Non-pigmented ciliary epithelial cell (primary cell): ENCODE results near the gene ARHGAP19.
A peak's percentile ranks its signal among the peaks of the same experiment; 100 is the strongest.

Experiments used
- DNase-seq: peaks from one replicate; pipeline ENCODE4 v3.0.0-alpha.2; 2010; ENCODE audit warnings: low read depth

ARHGAP19 gene

DNA sequence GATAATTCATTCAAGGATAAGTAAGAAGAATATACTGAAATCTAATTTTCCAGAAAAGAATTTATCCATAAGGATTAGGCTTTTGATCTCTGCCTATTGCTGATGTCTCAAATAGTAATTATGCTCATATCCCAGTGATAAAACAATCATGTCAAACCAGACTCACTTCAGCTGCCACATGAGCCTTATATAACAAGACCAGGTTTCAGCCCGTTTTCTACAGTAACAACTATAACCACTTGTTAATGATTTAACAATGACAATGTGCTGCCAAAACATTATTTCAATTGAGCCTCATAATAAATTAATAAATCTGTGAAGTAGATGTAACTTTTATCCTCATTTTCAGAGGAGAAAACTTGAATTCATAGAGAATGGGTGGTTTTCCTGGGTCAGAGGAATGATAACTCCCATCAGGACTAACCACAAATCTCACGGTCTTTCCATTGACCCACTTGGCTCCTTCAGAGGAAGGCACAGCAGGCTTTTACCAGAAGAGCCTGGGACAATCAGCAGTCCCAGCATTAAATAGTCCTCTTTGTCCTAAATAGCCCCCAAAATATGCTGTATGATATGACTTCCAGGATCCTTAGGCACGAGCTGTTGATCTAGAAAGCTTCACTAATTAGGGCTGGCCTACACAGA, 64.2 kb downstream of the ARHGAP19 start:
- no peak for DNase-seq

DNA sequence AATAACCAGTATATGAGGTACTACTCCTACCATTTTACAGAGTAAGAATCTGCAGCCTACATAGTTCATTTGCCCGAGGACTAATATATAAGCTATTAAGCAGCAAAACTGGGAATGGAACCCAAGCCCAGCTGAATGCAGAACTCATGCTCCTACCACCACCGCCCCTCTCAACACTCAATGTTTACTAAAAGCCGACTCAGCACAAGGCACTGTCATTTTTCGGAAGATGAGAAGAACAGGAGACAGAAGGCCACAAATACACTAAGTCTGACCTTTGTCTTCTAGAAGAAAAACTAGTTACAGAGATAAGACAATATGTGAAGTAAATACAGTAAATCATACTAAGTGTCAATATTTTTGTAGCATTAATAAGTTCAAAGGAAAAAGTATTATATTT, 66.0 kb downstream of the ARHGAP19 start:
- no peak for DNase-seq

DNA sequence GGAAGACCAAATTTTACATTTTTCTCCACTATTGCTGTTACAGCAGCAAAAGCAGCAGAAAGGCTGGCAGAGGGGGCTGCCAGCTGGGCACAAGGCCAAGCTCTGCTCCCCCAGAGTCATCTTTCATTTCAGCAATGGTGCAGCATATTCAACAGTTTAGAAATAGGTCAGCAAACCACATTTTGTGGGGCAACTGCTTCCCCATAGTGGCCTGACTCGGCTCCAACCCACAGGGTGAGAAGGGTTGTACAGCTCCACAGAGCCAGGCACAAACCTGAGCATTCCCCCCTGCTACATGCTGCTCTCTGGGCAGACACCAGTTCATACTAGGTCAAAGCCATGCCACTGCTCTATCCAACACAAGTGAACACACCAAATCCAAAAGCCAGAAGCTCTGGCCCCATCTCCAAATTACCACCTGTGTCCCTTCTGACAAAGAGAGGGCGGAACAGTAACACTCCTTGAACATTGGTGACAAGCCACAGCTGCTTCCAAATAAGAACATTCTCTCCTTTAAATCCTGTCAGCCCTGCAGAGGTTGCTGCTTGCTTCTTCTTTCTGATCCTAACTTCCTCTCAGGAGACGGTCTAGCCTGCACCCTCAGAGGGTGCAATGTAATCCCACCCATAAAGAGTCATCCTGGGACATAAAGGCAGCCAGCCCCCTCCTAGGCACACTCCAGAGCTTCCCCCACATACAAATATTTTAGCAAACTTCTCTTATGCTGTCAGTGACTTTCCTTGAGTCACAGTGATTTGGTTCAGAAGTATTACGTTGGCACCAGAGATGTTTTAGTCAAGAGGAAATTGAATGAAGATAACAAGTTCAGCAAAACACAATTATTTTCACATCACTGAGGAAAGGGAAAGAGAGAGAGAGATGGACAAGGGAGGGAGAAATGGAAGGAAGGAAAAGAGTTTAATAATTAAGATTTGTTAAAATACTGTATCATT, 67.7 kb downstream of the ARHGAP19 start:
- no peak for DNase-seq

DNA sequence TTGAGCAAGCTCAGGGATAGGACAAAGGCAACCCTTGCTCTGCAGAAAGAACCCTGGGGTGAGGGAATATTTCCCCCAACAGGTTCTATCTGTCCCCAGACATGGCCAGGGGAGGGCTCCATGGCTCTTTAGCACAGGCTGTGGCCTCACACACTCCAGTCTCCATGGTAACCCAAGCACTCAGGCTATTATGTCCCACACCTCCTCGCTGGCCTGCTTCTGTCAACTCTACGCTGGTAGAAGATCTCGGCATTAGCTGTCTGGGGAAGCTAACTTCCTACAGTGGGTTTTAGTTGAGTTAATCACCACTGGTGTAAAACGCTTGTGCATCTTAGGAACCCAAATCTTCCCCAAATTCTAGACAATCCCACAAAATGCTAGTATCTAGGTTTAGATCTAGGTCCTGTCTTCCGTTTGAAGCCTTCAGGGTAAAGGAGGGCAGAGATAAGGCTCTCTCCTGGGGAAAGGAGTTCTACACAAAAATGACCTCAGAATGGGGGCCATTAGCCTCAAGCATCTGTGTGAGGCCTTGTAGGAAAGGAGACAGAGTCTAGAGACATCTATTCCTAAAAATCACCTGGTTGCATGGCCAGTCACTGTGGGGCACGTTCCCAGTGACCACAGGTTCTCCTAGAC, 70.0 kb downstream of the ARHGAP19 start:
- DNase-seq: no peak

DNA sequence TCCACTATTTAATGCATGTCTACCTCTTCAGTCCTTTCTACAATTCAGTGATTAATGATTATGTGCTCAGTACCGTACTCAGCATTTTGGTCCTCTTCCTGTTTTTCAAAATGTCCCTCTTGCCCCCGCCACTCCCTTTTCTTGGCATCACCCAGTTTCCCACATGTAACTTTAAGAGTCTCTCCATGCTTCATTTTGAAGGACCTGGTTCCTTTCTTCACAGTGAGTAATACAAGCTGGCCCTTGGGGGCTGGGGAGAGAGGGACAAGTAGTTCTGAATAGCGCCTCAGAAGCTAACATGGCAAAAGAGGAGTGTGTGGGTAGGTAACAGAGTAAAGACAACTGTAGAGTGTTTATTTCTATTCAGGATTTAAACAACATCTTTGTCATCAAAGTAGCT, 72.1 kb downstream of the ARHGAP19 start:
- no peak for DNase-seq

DNA sequence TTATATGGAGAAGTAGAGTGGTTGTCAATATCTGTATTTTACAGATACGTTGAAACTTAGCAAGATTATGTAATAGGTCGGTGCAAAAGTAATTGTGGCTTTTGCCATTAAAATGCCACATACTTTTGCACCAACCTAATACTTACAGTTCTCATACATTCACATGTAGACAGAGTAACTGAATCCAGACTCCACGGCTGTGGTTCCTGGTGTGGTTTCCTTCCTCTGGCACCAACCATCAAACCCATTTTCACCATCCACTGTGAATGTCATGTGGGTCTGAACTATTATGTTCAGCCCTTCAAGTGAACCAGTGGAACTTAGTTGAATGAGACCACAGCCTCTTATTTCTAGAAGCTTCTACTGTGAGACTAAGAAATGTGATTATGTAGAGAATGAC, 75.1 kb downstream of the ARHGAP19 start:
- no peak for DNase-seq

DNA sequence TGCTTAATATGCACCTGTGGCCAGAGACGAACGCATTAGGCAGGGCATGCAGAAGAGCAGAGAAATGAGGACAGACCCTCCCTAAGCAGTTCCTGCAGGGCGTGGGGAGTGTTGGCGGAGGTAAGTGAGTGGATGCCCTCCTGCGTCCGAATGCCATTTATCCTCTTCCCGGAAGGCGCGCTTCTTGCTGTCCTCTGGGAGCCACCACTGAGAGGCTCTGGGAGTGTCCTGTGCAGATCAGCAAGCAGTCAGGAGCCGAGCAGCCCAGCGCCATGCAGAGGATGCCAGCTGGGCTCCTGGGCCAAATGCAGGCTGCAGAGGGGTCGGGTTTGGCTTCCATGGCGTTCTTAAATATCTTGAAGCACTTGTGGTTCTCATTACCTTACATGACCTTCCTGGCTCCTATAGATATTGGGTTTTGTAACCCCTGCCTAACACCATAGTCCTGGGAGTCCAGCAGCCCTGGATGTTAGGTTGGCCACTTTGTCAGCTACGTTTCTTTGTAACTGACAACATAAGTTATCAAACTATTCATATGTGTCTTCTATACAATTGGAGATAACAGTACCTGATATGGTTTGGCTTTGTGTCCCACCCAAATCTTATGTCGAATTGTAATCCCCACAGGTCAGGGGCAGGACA, 76.7 kb downstream of the ARHGAP19 start:
- no peak for DNase-seq

DNA sequence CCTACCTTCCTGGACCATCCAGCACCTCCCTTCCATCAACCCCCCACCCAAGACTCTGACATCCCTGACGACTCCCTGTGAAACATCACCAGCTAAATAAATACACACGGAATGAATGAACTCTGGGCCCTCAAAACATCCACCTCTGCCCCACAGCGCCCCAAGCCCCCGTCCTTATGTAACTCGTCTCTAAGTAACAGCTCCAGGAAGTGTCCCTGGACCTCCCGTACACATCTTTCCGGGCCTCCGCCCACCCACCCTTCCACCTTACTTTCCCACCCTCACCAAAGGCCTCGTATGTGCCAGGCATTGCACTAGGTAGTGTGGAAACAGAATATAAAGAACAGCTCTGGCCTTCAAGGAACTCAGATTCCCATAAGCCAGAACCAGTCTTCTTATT, 79.0 kb downstream of the ARHGAP19 start:
- no peak for DNase-seq

DNA sequence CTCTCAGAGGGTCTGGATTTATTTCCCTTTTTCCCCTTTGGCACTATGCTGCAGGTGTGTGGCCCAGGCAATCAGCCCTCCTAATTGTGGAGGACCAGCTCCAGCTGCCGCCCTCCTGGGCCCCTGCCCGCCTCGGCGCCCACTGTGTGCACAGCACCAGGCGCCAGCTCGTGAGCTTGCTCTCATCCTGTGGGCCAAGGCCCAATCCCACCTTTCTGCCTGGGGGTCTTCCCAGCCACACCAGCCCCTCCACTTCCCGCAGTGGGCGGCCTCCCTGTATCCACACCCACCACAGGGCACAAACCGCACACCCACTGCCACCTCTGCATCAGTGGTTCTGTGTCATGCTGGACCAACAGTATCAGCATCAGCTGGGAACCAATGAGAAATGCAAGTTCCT, 81.2 kb downstream of the ARHGAP19 start:
- DNase-seq: no peak

DNA sequence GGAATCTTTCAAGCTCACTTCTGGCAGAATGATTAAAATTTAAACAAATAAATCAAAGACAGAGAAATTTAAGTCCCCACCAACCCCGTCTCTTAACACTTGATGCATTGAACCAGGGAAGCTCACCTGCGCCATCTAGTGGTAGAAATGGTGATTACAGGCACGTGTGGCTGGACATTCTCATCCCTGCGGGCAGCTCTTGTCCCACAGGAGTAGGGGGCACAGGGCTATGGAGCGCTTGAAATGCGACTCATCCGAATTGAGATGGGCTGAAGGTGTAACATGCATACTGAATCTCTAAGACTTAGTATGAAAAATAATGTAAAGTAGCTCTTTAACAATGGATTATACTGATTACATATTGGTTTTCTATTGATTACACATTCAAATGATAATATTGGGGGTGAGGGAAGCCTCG, 81.9 kb downstream of the ARHGAP19 start:
- no peak for DNase-seq

DNA sequence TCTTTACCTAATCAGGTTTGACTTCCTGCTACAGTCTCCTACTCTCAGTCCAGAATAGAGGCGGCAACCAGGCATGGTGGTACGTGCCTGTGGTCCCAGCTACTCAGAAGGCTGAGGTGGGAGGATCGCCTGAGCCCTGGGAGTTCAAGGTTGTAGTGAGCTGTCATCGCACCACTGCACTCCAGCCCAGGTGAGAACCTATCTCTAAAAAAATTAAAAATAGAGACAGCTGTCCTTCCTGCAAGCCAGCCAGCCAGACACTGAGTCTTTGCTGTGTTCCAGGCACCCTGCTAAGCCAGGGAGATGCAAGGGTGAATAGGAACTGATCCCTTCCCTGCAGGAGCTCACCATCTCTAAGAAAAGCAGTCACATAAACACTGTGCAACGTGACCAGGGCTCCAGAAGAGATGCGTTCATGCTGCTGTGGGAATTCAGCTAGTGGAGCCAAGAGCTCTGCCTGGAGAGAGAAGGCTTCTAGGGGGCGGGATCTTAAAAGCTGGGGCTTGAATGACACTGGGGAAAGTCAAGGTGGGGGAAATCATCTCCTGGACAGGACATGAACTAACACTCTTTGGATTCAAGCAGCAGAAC, 84.6 kb downstream of the ARHGAP19 start:
- DNase-seq: no peak

DNA sequence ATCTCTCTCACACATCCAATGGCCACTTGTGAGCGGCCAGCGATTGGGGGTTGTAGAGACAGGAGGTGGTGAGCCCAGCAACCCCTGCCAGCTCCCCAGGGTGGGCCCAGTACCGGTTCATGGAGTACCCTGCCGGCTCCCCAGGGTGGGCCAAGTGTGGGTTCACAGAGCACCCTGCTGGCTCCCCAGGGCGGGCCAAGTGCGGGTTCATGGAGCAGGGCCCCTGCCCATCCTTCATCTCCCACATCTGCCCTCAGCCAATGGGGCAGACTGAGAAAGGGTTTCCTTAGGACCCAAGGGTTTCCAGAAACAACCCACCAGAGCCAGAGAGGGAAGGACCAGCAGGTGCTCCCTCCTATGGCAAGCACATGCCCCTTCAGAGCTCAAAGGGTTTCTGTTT, 85.3 kb downstream of the ARHGAP19 start:
- DNase-seq: no peak

DNA sequence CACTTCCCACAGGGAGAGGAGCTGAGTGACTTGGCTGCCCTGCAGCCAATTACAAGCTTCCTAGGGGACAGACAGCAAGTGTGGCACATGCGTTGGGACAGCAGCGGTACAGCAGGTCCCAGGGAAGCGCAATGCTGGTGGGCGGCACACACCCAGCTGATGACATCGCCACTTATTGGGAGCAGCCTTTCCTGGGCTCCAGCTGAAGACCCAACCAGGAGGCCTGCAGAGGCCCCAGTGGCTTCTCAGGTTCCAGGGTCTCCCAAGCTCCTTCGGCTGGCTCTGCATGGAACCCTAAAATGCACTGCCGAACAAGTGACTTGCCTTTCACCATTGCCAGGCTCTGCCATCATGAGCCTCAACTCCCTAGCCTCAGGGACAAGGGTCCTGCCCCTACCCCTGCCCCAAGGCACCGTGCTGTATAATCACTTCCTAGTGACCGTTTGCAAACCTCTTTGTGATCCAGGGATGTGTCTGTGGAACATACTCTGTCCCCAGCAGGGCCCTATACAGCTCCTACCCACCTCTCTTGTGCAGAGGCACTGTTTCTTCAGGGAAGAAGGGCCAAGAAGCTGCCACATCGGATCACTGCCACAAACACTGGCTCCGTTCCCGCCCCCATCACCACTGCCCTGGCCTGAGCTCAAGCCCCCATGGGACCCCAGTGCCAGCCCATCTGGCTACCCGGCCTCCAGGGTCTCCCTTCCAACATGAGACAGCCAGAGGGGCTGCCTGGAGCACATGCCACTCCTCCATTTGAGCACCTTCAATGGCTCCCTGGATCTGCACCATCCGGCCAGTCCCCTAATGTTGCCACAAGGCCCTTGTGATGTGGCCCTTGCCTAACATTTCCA, 87.4 kb downstream of the ARHGAP19 start:
- no peak for DNase-seq

DNA sequence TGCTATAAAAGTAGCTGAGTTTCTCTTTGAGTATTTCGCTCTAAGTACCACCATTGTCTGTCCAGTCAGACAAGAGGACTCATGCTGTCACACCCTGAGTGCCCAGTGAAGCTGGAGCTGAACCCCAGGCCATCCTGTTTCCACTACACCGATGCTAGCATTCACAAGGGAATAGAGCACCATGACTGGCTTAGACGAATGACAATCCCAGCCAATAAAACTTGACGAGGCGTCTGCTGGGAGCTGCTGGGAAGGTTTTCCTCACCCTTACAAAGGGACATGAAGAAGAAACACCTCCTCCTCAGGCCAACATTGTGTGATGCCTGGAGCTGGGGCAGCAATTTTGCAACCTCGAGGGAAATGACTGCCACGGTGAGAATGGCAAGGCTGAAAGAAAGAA, 89.2 kb downstream of the ARHGAP19 start:
- no peak for DNase-seq

DNA sequence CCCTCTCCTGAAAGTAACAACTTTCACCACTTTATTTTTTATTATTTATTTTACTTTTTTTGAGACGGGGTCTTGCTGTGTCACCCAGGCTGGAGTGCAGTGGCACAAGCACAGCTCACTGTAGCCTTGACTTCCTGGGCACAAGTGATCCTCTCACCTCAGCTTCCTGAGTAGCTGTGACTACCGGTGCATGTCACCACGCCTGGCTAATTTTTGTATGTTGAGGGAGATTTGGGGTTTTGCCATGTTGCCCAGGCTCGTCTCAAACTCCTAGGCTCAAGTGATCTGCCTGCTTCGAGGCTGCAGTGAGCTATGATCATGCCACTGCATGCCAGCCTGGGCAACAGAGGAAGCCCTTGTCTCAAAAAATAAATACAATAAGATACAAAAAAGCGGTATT, 91.8 kb downstream of the ARHGAP19 start:
- DNase-seq: no peak

DNA sequence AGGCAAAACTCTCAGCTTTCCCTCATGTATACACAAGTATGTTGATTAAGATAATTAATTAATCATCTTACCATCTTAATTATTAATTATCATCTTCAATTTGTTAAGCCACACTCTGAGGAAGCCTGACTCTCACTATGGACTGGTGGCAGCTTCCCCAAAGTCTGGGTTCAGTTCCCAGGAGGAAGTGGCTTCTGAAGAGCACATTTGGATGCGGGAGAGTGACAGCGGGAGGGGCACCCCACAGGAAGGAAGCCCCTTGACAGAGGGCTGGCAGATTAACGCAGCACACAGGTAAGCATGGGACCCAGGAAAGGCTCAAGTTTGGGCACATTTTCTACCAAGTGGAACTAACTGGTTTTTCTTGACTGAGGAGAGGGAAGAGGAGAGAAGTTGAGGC, 93.3 kb downstream of the ARHGAP19 start:
- no peak for DNase-seq

DNA sequence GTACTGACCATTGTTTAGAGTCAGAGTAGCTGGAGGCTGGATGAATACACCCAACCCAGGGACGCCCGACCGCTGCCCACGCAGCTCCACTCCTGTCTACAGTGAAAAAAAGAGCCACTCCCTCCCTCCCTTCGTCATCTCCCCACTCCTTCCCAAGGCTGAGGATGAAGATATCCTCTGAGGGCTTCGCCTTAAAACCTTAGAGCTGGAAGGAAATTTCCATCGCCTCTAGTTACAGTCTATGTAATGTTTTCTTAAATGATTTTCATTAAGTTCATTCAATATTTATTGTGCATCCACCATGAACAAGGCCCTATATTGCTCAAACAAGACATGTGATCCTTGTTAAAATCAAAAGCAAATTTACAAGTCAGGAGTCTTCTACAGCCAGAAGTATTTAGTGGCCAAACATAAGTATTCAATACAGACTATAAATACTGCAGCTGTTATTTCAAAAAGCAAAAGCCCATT, 95.4 kb downstream of the ARHGAP19 start:
- no peak for DNase-seq

DNA sequence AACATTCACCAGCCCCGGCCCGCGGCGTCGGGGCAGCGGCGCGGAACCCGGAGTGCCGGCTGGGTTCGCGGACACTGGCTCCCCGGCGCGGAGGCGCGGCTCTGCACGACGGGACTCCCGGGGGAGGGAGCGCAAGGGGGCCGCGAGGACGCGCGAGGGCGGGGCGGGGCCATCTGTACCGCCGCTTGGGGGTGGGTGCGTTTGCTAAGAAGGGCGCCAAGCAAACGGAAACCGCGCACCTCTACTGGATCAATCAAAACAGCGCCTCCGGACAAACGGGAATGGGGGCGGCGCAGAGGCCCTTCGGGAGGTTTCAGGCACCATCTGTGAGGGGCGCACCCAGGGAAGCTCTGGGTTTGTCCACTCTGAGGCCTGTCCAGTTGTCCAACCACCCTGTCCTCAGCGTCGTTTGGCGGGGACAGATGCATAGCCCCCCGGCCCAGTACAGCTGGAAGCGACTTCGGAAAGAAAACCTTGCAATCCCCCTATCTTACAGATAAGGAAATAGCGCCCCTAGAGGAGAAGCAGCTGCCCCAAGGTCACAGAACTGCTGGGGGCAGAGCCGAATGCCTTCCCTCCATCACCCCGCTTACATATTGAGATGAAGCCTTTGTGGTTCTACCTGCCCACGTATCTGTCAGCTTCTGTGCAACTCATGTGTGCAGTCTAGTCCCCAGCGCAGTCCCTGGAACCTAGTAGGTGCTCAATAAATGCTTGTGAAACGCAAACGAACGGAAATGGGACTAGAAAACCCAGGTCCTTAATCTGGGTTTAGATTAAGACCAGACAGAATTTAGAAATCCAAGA, 96.0 kb downstream of the ARHGAP19 start:
- peak; percentile 10 for DNase-seq

DNA sequence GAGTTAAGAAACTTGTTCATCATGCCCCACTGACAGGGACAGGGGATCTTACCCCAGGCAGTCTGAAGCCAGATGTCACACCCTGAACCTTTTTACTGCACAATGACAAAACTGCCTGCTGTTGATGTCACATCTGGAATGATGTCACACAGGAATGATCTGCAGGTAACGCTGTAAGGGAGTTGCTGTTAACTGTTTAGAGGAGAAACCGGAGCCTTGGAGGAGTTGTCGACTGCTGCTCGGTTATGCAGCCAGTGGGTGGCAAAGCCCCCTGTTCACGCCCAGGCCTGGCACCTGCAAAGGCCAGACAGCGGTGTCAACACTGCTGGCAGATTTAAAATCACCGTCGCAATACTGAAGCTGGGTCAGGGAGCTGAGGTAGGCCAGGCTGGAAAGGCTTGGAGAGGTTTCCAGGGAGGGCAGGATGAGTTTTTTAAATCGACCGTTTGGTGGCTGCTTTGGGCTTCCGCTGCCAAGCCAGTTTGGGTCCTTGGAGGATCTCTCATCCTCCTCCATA, 96.7 kb downstream of the ARHGAP19 start:
- DNase-seq: no peak

DNA sequence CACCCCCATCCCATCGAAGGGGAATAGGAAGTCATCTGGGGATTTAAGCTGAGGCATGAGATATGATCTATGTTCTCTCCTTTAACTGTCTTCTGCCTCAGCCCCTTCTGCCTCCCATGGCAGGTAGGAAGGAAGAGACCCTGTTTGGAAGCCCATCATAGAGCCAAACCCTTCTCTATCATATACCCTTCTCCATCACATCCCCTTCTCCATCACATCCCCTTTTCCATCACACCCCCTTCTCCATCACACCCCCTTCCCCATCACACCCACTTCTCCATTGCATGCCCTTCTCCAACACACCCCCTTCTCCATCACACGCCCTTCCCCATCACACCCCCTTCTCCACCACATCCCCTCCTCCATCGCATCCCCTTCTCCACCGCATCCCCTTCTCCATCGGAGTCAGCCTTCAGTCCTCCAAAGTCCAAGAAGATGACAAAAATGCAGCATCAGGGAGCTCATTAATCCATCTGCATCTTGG, 99.4 kb downstream of the ARHGAP19 start:
- no peak for DNase-seq
